Measurements from ENCODE around the gene EBF4. TPM values are rescaled to one million over a fixed set of nuclear protein-coding genes. Genes with fewer than 3 reads are reported as not detected.

EBF4 gene
- total and polyA plus RNA-seq, 10 of the 15 experiments (the other 5 are each of a cell fraction or from before 2014, with no cell fraction given) = 0.13 TPM; not detected in 9

- in situ Hi-C loops (cut with MboI) (no loop called here), intact Hi-C loops (cut with micrococcal nuclease; ENCODE audit: unreplicated experiment) (loop anchor here (10.0 kb wide), 1 partner anchor 57 kb away; no protein-coding TSS in a partner anchor)
- ChIA-PET CTCF (interaction anchor here (2.4 kb wide), 1 partner anchor 164 kb away, joined by 11 read pairs; no protein-coding TSS in a partner anchor), POLR2A (no interaction called here), RAD21 (ENCODE audit: unreplicated experiment) (no interaction called here), SMC1A (ENCODE audit: uncharacterized antibody, unreplicated experiment) (no interaction called here)
- no TSS peak for BruUV-seq (replicated peaks)
- no peaks in the 10 kb centered on the region for H3K79me2 ChIP-seq (ENCODE audit: control insufficient read depth, insufficient read depth, low read length)
- H3K36me3 ChIP-seq (ENCODE audit: control insufficient read depth in 2 of 2, insufficient read depth in 2 of 2, low read length in 1 of 2) = no peaks in the 10 kb centered on the region
- WGBS (ENCODE audit: insufficient coverage, insufficient replicate concordance, low lambda C conversion rate, missing lambda C conversion rate) = 41% methylated on average over 6 of the region's 6 CpGs
- no peak for ATAC-seq
- H3K4me2 ChIP-seq (ENCODE audit: control insufficient read depth, insufficient read depth) = no peak overlapping the region
- H3K27me3 ChIP-seq (replicated peaks in 1 of 2; ENCODE audit: control insufficient read depth in 2 of 2, insufficient read depth in 2 of 2, low read length in 1 of 2) = peaks cover 7 to 10% of the 10 kb centered on the region in 2 experiments
- peak overlapping the region; percentile 43; the same call in 1 of the 2 replicates for H2AFZ ChIP-seq (ENCODE audit: control insufficient read depth, low read depth, low read length)
- no peak overlapping the region for H3K4me3 ChIP-seq
- no peaks in the 10 kb centered on the region for H4K20me1 ChIP-seq (ENCODE audit: control insufficient read depth, insufficient read depth)
- FAIRE-seq = no peak
- H3K27ac ChIP-seq (ENCODE audit: control insufficient read depth, insufficient read depth) = no peak overlapping the region
- no peaks in the 10 kb centered on the region for H3K9me3 ChIP-seq (replicated peaks; ENCODE audit: control insufficient read depth, insufficient read depth, low read length)
- DNase-seq (ENCODE audit: low read depth, low spot score) = no peak
- H3K9ac ChIP-seq (ENCODE audit: control insufficient read depth, insufficient read depth, low read length) = no peak overlapping the region
- H3K4me1 ChIP-seq (ENCODE audit: control insufficient read depth, insufficient read depth, low read length) = no peaks in the 10 kb centered on the region
- TF ChIP-seq SKIL (IDR thresholded peaks at IDR 0.05; ENCODE audit: low read depth, poor library complexity, severe bottlenecking) (no peak), MAX (IDR thresholded peaks at IDR 0.05; ENCODE audit: low read depth, low read length) (no peak), ATF7 (IDR thresholded peaks at IDR 0.05; ENCODE audit: low read depth) (no peak), YBX1 (IDR thresholded peaks at IDR 0.05) (no peak), CEBPZ (IDR thresholded peaks at IDR 0.05; ENCODE audit: low read depth, low read length) (no peak), EGR1 (IDR thresholded peaks at IDR 0.05; ENCODE audit: borderline replicate concordance in 1 of 2, low read depth in 2 of 2, low read length in 2 of 2) (no peak), POU2F2 (IDR thresholded peaks at IDR 0.05; ENCODE audit: borderline replicate concordance, low read depth, low read length) (no peak), MLLT1 (IDR thresholded peaks at IDR 0.05) (no peak), ELK1 (IDR thresholded peaks at IDR 0.05; ENCODE audit: low read depth, low read length) (no peak), SUPT20H (IDR thresholded peaks at IDR 0.05; ENCODE audit: borderline replicate concordance, control insufficient read depth, low read depth, low read length) (no peak), RELB (IDR thresholded peaks at IDR 0.05; ENCODE audit: low read depth) (no peak), ZNF217 (IDR thresholded peaks at IDR 0.05) (no peak)
Measured at GRCh38 chr20:2687514-2687913, 5.1 kb upstream of the EBF4 start.

Data from GM12878 (cell line).